GM18505 (cell line): ENCODE results near the gene ABHD18.

Experiments
- ATAC-seq: cut with Tn5 transposase; IDR thresholded peaks from one replicate; pipeline ENCODE4 v1.9.1; 2021; ENCODE audit not compliant: unreplicated experiment
- POLR2A ChIP-seq: IDR thresholded peaks from 4 replicates; pipeline ENCODE4 v1.6.1; 2011; ENCODE audit warnings: borderline replicate concordance; ENCODE audit not compliant: insufficient read depth, insufficient read length; ENCODE audit errors: extremely low read depth

Gene ABHD18

DNA sequence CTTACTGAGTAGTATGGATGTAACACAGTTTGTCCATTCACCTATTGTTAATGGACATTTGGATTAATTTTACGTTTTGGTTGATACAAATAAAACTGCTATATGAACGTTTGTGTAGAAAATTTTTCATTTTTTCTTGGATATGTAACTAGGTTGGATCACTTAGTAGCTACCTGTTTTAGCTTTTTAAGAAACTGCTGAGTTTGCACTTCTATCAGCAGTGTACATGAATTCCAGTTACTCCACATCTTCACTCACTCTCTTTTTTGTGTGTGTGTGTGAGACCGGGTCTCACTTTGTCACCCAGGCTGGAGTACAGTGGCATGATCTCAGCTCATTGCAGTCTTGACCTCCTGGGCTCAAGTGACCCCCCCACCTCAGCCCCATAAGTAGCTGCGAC lies 111.3 kb downstream of the ABHD18 start:
- no peak for ATAC-seq
- TF ChIP-seq POLR2A: no peak
